K562 (cell line): Measurements from ENCODE around the gene TRIM62. TPM values are rescaled to one million over a fixed set of nuclear protein-coding genes. Genes with fewer than 3 reads are reported as not detected.

Source experiments
- ATAC-seq: fragments of 200-7000 bp; cut with Tn5 transposase; 3 replicates; pipeline ENCODE4 v1.9.1; 2020; ENCODE audit warnings: moderate library complexity
- BruUV-seq: library from RNA; stranded (reverse); fragments of 400-500 nt; replicated peaks from 2 replicates; lab custom pipeline; 2021; lab: Mats Ljungman, UMichigan
- CTCF ChIA-PET: fragments of 300-600 bp; formaldehyde crosslinking; extraction: SDS; loops from one replicate; lab custom pipeline; 2021; ENCODE audit warnings: low intra/inter-chr PET ratio; lab: Yijun Ruan, JAX
- POLR2A ChIA-PET: fragments of 300-600, 350-650 bp; sonication (Branson Sonifier 250); formaldehyde crosslinking; extraction: SDS; loops from one replicate; lab custom pipeline; 2021; ENCODE audit warnings: antibody characterized with exemption, inconsistent platforms; lab: Yijun Ruan, JAX
- DNase-seq, 4 experiments: peaks; one replicate each; pipeline versions ENCODE4 v3.0.0 to v3.0.0-alpha.2; 2011 to 2018; ENCODE audit warnings: low spot score in 3 of 4, mixed read lengths in 3 of 4; ENCODE audit errors: extremely low read depth in 1 of 4
- FAIRE-seq: peaks from 2 replicates; lab custom pipeline; 2011; peaks lifted over from hg19 to GRCh38; lab: Jason Lieb, UNC
- H2AFZ ChIP-seq: 2 replicates; pipeline ENCODE4 v1.6.0; 2011; ENCODE audit warnings: low read depth, low read length, control low read depth, inconsistent platforms
- H3K27ac ChIP-seq: fragments of 200-600 bp; 3 replicates; pipeline ENCODE4 v1.8.0; 2011; ENCODE audit warnings: low read depth, mild to moderate bottlenecking, control low read depth, inconsistent platforms, low read length, moderate library complexity, mixed read lengths; ENCODE audit errors: extremely low read depth
- H3K27me3 ChIP-seq, 2 experiments: fragments of 300-600 bp in 1 of 2; 2 replicates in 1 of 2; 3 replicates in 1 of 2; pipeline versions ENCODE4 v1.6.0 to v1.8.0; 2011; ENCODE audit warnings: inconsistent platforms in 2 of 2, low read length in 2 of 2, mild to moderate bottlenecking in 1 of 2, mixed read lengths in 1 of 2, moderate library complexity in 1 of 2; ENCODE audit not compliant: control insufficient read depth in 2 of 2, insufficient read depth in 2 of 2
- H3K36me3 ChIP-seq: fragments of 300-600 bp; 3 replicates; pipeline ENCODE4 v1.8.0; 2011; ENCODE audit warnings: mild to moderate bottlenecking, low read length, inconsistent platforms; ENCODE audit not compliant: control insufficient read depth, insufficient read depth
- H3K4me1 ChIP-seq, 2 experiments: fragments of 200-600 bp in 1 of 2; replicated peaks in 1 of 2; 2 replicates in 1 of 2; 3 replicates in 1 of 2; pipeline versions ENCODE4 v1.5.1 to v1.8.0; 2011; ENCODE audit warnings: inconsistent platforms in 2 of 2, low read length in 2 of 2, mild to moderate bottlenecking in 1 of 2, mixed read lengths in 1 of 2, moderate library complexity in 1 of 2; ENCODE audit not compliant: control insufficient read depth in 2 of 2, insufficient read depth in 2 of 2
- H3K4me2 ChIP-seq: 2 replicates; pipeline ENCODE4 v1.6.1; 2011; ENCODE audit warnings: low read length, control low read depth, inconsistent platforms, mixed read lengths; ENCODE audit not compliant: insufficient read depth
- H3K4me3 ChIP-seq: fragments of 200-600 bp; sonication (generic), shearing (Covaris generic); 2 replicates; pipeline ENCODE4 v1.5.1; 2016; ENCODE audit warnings: control low read depth, inconsistent platforms
- H3K79me2 ChIP-seq: fragments of 200-600 bp; 3 replicates; pipeline ENCODE4 v1.8.0; 2011; ENCODE audit warnings: low read length, inconsistent platforms; ENCODE audit not compliant: control insufficient read depth, insufficient read depth
- H3K9ac ChIP-seq, 2 experiments: 2 replicates each; pipeline versions ENCODE4 v1.6.0 to v1.6.1; 2011; ENCODE audit warnings: low read depth in 2 of 2, low read length in 2 of 2, control low read depth in 1 of 2, inconsistent platforms in 1 of 2, mild to moderate bottlenecking in 1 of 2, mixed read lengths in 1 of 2; ENCODE audit not compliant: insufficient read depth in 1 of 2
- H3K9me1 ChIP-seq: one replicate; pipeline ENCODE4 v1.6.0; 2011; ENCODE audit warnings: inconsistent platforms, mild to moderate bottlenecking, low read length, moderate library complexity; ENCODE audit not compliant: control insufficient read depth, insufficient read depth
- H3K9me3 ChIP-seq: replicated peaks from 2 replicates; pipeline ENCODE4 v1.5.1; 2011; ENCODE audit warnings: low read depth, low read length, inconsistent platforms; ENCODE audit not compliant: control insufficient read depth, insufficient read depth
- H4K20me1 ChIP-seq: replicated peaks from 2 replicates; pipeline ENCODE4 v1.6.1; 2011; ENCODE audit warnings: low read length, inconsistent platforms, mixed read lengths; ENCODE audit not compliant: control insufficient read depth, insufficient read depth
- ATF7 ChIP-seq: fragments of 450-650 bp; IDR thresholded peaks from 2 replicates; pipeline ENCODE4 v1.7.1; 2014; ENCODE audit warnings: mild to moderate bottlenecking, moderate library complexity
- CBX5 ChIP-seq: IDR thresholded peaks from 2 replicates; pipeline ENCODE4 v1.6.1; 2014; ENCODE audit warnings: low read depth, borderline replicate concordance
- ESRRA ChIP-seq: fragments of 450-650 bp; IDR thresholded peaks from 2 replicates; pipeline ENCODE4 v1.6.1; 2014; ENCODE audit warnings: low read depth, mild to moderate bottlenecking, moderate library complexity, borderline replicate concordance
- HOXB6 ChIP-seq: fragments of 250-450 bp; sonication (Bioruptor Pico); IDR thresholded peaks from 2 replicates; pipeline ENCODE4 v1.5.1; 2022; ENCODE audit warnings: mild to moderate bottlenecking, borderline replicate concordance
- IFI16 ChIP-seq: fragments of 250-450 bp; sonication (Bioruptor Pico); IDR thresholded peaks from 2 replicates; pipeline ENCODE4 v2.1.2; 2022; ENCODE audit warnings: mild to moderate bottlenecking, inconsistent platforms
- KDM4B ChIP-seq, 2 experiments: fragments of 450-650 bp in 1 of 2; sonication (generic) in 1 of 2; IDR thresholded peaks; 2 replicates each; pipeline ENCODE4 v1.6.1; 2016 to 2017; ENCODE audit warnings: borderline replicate concordance in 2 of 2, antibody characterized with exemption in 1 of 2, low read depth in 1 of 2, mild to moderate bottlenecking in 1 of 2
- PHF20 ChIP-seq: fragments of 450-650 bp; IDR thresholded peaks from 2 replicates; pipeline ENCODE4 v1.6.1; 2018; ENCODE audit not compliant: partially characterized antibody
- SMC3 ChIP-seq: conservative IDR thresholded peaks from 2 replicates; pipeline ENCODE4 v1.6.1; 2011; ENCODE audit warnings: low read depth, low read length, improper control_type of control experiment; ENCODE audit not compliant: insufficient read depth
- STAG1 ChIP-seq: sonication (generic); formaldehyde crosslinking; IDR thresholded peaks from 2 replicates; pipeline ENCODE4 v1.5.0; 2020; ENCODE audit warnings: missing genetic modification reagents, borderline replicate concordance
- STAT6 ChIP-seq: sonication (generic); formaldehyde crosslinking; IDR thresholded peaks from 2 replicates; pipeline ENCODE4 v1.8.1; 2023; ENCODE audit warnings: mild to moderate bottlenecking, missing genetic modification reagents
- TEAD2 ChIP-seq: fragments of 450-650 bp; IDR thresholded peaks from 2 replicates; pipeline ENCODE4 v1.6.1; 2016; ENCODE audit warnings: missing genetic modification characterization, control low read depth, missing compliant biosample characterization
- ZNF224 ChIP-seq: sonication (generic); formaldehyde crosslinking; IDR thresholded peaks from 2 replicates; pipeline ENCODE4 v1.8.0; 2022; ENCODE audit warnings: mild to moderate bottlenecking, missing genetic modification reagents
- ZNF232 ChIP-seq: sonication (generic); formaldehyde crosslinking; IDR thresholded peaks from 2 replicates; pipeline ENCODE4 v1.8.0; 2022; ENCODE audit warnings: mild to moderate bottlenecking, missing genetic modification reagents
- ZNF431 ChIP-seq: sonication (generic); formaldehyde crosslinking; IDR thresholded peaks from 2 replicates; pipeline ENCODE4 v1.8.0; 2022; ENCODE audit warnings: mild to moderate bottlenecking, missing genetic modification reagents
- WGBS: fragments of 100-300 bp; shearing (Covaris generic); methylation state at CpG from one replicate; pipeline ENCODE4 v1.1.6; 2016; ENCODE audit warnings: low coverage, mixed read lengths; ENCODE audit not compliant: insufficient coverage; ENCODE audit errors: missing lambda C conversion rate; 5-methylcytosine and 5-hydroxymethylcytosine counted together
- in situ Hi-C: fragments of 300-500 bp; cut with MboI; formaldehyde crosslinking; loops from 4 replicates; pipeline ENCODE4 v1.15.0; 2018; ENCODE audit warnings: inconsistent platforms, mixed read lengths
- intact Hi-C: fragments of 100-400 bp; cut with micrococcal nuclease; formaldehyde crosslinking; loops from 2 replicates; pipeline ENCODE4 v1.14.2; 2022
- polyA plus RNA-seq, 8 experiments: library from polyadenylated mRNA; depleted of rRNA in 4 of 8; stranded (reverse) in 5 of 8; unstranded in 3 of 8; fragments of >200 nt; fragmentation: Nextera tagmentation in 2 of 8; fragmentation: Illumina TruSeq in 1 of 8; extraction: Ambion mirVana in 2 of 8; extraction: Trizol in 1 of 8; gene quantifications; 2 replicates each; pipeline versions ENCODE4 v1.2.1 to v1.2.3, GENCODE V29; 2011 to 2014; ENCODE audit warnings: inconsistent platforms in 1 of 8, missing spikeins in 1 of 8
- total RNA-seq, 7 experiments: library from RNA; depleted of rRNA in 6 of 7; stranded (reverse); fragments of >200 nt in 6 of 7; fragmentation: Illumina TruSeq in 2 of 7; extraction: Trizol in 2 of 7; gene quantifications; 2 replicates each; pipeline versions ENCODE4 v1.2.1 to v1.2.3, GENCODE V29; 2011 to 2021; ENCODE audit warnings: low replicate concordance in 1 of 7
- TF ChIP-seq, protein P1 (sequence below): fragments of 450-650 bp; IDR thresholded peaks from 2 replicates; pipeline ENCODE4 v1.6.1; 2016; ENCODE audit warnings: low read depth, mild to moderate bottlenecking, moderate library complexity
- TF ChIP-seq, protein P2 (sequence below): fragments of 450-650 bp; IDR thresholded peaks from 2 replicates; pipeline ENCODE4 v1.6.1; 2017; ENCODE audit warnings: antibody characterized with exemption

Gene TRIM62
- total and polyA plus RNA-seq, 9 of the 15 experiments (the other 6 are each of a cell fraction or from before 2014, with no cell fraction given) = 0.18 to 2.3 (median 0.52) TPM

DNA sequence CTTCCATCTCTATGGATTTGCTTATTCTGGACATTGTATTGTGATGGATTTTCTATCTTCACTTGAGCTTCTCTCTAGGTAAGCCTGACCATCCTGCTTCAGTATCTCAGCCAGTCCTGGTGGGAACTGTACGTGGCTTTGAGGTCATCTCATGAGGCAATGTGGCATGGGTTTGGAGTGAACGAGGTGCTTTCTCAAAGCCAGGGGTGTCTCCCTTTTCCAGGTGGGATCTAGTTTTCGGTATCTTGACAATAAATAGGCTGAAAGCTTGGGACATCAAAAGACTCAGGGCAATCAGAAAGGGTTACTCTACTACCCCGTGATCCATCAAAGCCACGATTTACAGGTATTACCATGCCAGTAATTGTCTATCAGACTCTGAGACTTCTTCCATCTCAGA lies 60.1 kb downstream of the TRIM62 start (continued):
- TF ChIP-seq ZNF224 (CRISPR knock-in tag) (no peak), KDM4B (IDR thresholded peaks at IDR 0.05; ENCODE audit: borderline replicate concordance in 2 of 2, low read depth in 1 of 2) (no peak), IFI16 (CRISPR knock-in tag) (no peak), CBX5 (no peak), ESRRA (no peak), ATF7 (no peak), ZNF232 (CRISPR knock-in tag) (no peak), STAG1 (CRISPR knock-in tag) (no peak)
- TF ChIP-seq, protein P1, sequence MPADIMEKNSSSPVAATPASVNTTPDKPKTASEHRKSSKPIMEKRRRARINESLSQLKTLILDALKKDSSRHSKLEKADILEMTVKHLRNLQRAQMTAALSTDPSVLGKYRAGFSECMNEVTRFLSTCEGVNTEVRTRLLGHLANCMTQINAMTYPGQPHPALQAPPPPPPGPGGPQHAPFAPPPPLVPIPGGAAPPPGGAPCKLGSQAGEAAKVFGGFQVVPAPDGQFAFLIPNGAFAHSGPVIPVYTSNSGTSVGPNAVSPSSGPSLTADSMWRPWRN = no peak

- H2AFZ ChIP-seq = no peak overlapping the region
- H3K27ac ChIP-seq = no peak overlapping the region
- H3K79me2 ChIP-seq = no peaks in the 10 kb centered on the region
- no peak for DNase-seq
- no peaks in the 10 kb centered on the region for H3K9me3 ChIP-seq
- FAIRE-seq = no peak
- WGBS = 8% methylated on average over 8 of the region's 8 CpGs
- H3K4me2 ChIP-seq = no peak overlapping the region
- ChIA-PET CTCF (no interaction called here), POLR2A (interaction anchor here (0.8 kb wide), 1 partner anchor 13 kb away, joined by 3 read pairs; no protein-coding TSS in a partner anchor)
- ATAC-seq = peak; percentile 57
- H4K20me1 ChIP-seq = no peaks in the 10 kb centered on the region; the same call in 1 of the 2 replicates
- H3K9me1 ChIP-seq = no peaks in the 10 kb centered on the region
- H3K9ac ChIP-seq = no peak overlapping the region
- intact Hi-C loops (no loop called here), in situ Hi-C loops (no loop called here)
- H3K36me3 ChIP-seq = no peaks in the 10 kb centered on the region
- no peak overlapping the region for H3K4me3 ChIP-seq
- peaks cover 0 to 5% of the 10 kb centered on the region in 2 experiments; a peak in 1 of 5 replicates for H3K4me1 ChIP-seq
- H3K27me3 ChIP-seq = peaks cover 24 to 49% of the 10 kb centered on the region in 2 experiments; a peak in 4 of 5 replicates
- no TSS peak for BruUV-seq
- TF ChIP-seq ZNF431 (CRISPR knock-in tag) (no peak), STAT6 (CRISPR knock-in tag) (no peak), TEAD2 (tag) (no peak), PHF20 (no peak), SMC3 (no peak), HOXB6 (no peak)
- TF ChIP-seq, protein P2, sequence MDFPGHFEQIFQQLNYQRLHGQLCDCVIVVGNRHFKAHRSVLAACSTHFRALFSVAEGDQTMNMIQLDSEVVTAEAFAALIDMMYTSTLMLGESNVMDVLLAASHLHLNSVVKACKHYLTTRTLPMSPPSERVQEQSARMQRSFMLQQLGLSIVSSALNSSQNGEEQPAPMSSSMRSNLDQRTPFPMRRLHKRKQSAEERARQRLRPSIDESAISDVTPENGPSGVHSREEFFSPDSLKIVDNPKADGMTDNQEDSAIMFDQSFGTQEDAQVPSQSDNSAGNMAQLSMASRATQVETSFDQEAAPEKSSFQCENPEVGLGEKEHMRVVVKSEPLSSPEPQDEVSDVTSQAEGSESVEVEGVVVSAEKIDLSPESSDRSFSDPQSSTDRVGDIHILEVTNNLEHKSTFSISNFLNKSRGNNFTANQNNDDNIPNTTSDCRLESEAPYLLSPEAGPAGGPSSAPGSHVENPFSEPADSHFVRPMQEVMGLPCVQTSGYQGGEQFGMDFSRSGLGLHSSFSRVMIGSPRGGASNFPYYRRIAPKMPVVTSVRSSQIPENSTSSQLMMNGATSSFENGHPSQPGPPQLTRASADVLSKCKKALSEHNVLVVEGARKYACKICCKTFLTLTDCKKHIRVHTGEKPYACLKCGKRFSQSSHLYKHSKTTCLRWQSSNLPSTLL = no peak
These were observed 61.2 kb downstream of the TRIM62 start for GRCh38 chr1:33120436-33121231.
